ENCODE data around the gene BNIP5. TPM values are rescaled to one million over a fixed set of nuclear protein-coding genes. Genes with fewer than 3 reads are reported as not detected.
"Not testable (repeated sequence)": the region's sequence is repeated elsewhere in the genome, so short reads cannot be mapped to it uniquely, and the experiment has no call there.

Gene BNIP5
- polyA plus RNA-seq, 1 donor: 0.17 TPM

DNA sequence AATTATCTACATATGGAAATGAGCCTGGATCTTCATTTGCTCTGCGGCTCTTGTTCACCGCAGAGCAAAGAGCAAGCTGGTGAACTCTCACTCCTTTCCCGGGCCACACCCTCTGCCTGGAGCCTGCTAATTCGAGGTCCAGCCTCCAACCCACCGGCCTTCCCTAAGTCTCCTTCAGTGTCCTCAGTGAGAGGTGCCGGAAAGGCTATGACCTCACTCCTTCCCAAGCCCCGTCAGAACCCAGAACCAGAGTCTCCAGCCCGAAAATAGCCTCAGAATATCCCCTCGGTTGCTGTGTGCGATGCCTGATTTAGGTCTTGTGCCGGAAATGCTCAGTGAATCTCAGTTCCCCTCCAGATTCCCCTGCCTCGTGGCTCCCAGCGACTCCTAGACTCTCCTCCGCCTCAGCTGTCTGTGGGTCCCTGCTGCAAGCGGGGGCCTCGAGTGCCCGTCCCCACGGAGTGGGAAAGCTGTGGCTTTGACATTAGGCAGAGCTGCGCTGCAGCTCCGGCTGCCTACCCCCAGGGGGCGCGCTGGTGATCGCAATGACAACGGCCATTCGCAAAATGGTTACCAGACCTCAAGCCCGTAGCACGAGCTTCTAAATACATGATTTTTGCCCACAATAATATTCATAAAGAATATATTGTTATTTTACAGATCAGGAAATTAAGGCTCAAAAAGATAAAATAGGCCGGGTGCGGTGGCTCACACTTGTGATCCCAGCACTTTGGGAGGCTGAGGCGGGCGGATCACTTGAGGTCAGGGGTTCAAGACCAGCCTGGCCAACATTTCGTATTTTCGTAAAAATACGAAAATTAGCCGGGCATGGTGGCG lies 4.1 kb upstream of the BNIP5 start:
- DNase-seq: no peak

DNA sequence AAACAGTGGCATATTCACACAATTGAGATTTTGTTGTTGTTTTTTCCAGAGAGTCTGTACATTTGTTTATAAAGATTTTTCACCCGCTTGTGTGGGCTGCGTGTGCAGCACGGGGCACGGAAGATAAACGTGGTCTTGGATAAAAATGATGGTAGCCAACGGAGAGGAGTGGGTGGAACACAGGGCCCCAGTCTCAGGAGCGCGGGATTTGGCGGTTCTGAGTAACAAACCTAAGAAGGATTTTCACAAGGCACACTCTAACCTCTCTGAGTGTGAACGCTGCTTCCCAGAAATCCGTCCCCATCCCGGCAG lies 3.6 kb upstream of the BNIP5 start:
- no peak for DNase-seq

DNA sequence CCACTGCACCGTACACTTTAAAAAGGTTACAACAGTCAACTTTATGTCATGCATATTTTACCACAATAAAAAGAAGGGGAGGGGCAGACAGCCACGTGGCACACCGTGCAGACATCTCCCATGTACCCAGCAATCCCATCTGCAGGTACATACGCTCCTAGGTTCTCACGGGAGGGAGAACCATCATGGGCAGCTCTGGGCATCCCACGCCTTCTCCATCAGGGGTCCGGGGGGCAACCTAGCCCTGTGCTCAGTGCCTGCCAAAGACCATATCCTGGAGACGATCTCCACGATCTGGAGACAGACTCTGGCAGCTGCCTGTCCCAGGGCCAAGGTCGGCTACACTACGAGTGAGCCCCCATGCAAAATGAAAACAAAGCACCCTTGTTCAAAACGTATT lies 2.5 kb upstream of the BNIP5 start:
- DNase-seq: no peak

DNA sequence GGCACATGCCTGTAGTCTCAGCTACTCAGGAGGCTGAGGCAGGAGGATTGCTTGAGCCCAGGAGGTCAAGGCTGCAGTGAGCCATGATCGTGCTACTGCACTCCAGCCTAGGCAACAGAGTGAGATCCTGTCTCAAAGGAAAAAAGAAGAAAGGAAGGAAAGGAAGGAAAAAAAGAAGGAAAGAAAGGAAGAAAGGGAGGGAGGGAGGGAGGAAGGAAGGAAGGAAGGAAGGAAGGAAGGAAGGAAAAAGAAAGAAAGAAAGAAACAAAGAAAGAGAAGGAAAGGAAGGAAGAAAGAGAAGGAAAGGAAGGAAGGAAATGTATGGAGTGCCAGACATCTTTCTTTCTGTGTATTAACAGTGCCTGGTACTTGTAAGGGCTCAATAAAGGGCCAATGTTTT lies 1.5 kb upstream of the BNIP5 start:
- not testable (repeated sequence) for DNase-seq

DNA sequence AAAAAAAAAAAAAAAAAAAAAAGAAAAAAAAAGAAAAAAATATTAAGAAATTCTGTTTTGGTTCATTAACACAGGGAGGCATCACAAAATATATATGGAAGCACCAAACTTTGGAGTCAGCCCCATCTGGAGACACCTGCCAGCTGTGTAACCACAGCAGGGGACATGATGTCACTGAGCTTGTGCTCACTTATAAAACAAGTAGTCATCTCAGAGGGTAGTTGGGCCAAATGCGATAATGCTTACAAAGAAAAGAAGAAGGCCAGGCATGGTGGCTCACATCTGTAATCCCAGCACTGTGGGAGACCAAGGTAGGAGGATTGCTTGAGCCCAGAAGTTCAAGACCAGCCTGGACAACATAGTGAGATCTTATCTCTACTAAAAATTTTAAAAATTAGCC lies 1.1 kb upstream of the BNIP5 start:
- DNase-seq: no peak

DNA sequence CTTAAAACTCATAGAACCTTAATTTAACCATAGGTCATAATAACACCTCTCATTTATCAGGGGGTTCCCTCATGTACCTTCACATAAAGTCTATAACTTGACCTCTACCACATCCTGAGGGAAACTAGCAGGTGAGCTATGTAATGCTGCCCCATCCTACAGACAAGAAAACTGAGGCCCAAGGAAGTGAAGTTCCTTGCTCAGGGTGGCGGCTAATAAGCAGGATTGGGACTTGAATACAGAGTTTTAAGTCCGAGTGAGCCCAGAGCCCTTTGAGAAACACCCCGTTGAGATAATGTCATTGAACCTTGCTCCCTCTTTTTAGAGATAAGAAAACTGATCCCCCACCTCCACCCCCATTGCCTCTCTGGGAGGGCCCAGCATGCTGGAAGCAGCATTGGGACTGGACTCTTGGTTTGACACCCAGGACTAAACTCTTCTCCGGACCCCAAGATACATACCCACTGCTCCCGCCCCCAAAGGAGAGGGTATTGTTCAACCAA lies 429 bp downstream of the BNIP5 start:
- DNase-seq: no peak

DNA sequence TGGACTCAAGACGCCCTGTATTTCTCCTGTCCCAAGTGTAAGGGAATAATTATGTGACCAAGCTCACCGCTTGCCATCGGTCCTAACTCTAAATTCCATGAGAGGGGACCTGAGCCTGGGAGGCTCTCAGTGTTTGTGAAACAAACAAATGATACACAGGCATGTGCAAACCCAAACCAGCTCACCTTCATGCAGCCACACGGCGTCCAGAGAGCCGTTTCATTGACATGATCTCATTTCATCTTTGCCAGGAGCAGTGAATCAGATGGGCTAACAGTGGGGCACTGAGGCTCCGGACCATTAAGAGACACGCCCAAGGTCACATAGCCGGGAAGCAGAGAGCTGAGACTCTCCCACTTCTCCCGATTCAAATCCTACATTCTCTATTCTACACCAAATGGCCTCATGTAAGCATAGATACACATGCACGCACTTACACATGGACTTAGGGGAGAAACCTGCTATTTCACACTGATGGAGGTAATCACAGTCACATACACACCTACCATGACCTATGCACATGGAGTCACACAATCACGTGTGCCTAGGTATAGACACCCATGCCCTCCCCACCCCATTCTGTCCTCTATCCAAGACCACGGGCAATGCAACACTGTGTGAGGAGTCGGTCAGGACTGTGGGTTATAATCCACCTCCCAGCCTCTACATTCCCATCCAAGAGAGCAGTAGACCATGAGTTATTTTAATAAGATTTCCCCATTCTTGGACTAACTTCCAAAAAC lies 1.1 kb downstream of the BNIP5 start:
- no peak for DNase-seq

DNA sequence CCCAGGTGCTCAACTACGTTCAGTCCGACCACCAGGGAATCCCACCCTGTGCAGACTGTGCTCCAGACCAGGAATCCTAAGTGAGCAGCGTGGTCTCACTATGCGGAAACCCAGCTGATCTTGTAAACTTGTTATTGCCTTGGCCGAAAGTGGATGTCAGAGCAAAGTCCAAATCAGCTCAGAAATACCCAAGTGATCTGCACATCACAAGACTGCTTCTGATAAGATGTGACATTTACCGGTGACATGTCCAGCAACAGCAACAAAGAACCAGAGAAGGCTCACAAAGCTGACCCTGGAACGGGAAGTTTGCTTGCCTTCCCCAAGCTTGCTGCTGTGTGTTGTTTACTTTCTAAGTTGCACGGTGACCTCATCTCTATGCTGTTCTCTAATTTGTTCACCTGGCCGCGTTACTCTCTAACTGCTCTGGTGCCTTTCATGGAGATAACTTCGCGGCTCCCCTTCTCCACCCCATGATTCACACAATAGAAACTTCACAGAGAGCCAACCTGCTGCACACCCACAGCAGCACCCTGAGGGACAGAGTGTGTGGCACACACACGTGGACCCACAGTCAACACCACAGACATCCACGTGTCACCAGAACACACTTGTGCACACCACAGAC lies 1.7 kb downstream of the BNIP5 start:
- no peak for DNase-seq

DNA sequence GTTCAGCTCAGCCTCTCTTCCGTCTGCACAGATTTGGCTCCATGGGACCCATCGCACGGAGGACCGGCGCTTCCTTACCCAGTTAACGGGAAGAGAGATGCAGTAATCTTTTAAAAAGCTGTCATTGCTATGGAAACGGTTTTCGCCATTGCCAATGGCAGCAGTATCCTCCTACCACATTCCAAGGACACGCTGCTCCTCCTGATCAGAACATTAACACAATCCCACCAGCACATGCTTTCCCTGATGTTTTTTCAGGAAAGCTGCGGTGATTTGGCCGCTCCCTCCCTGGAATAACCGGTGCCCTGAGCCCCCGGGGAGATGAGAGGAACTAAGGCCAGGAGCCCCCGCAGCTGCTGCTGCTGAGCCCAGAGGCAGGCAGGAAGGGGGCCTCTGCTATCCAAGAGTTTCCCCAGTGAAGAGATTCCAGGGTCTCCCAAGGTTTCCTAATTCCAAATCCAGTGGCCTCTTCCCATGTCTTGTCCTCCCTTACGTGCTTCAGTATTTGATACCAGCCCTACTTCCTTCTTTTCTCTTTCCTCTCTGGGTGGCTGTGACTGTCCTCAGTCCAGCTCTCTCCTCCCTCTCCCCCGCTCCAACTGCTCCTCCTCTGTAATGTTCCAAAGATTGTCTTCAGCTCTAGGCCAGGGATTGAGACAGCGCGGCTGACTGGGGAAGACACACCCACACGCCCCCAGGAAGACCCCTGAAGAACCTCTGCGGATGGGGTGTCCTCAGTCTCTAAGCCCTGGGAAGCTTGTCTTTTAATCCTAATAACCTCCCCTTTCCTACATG lies 2.6 kb downstream of the BNIP5 start:
- DNase-seq: no peak

DNA sequence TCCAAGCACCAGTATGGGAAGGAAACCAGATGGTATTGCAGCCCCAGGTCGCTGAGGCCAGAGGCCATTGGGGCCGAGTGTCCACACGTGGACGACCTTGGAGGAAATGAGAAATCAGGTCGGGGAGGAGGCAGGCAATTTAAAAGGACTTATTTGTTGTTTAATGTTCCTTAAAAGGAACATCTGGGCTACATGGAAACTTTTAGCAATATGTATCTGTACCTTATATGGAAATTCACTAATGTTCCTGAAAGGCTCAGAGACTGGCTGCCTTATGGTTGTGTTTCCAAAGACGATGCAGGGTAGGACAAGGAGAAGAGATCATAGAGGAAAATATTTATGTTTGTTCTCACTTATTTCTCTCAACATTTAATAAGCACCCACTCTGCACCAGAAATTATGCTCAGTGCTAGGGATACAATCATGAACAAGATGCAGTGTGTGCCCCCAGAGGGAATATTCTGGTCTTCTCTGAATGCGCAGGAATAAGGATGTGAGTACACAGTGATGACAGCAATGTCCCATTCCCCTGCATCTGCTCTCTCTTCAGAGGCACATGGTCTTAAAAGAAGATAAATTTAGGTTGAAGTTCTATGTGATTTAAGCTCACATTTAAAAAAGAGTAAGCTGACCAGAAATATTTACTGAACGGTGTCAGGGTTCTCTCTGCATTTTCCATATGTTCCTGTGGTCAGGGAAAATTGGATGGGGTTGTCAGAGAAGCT lies 3.4 kb downstream of the BNIP5 start:
- DNase-seq: no peak

DNA sequence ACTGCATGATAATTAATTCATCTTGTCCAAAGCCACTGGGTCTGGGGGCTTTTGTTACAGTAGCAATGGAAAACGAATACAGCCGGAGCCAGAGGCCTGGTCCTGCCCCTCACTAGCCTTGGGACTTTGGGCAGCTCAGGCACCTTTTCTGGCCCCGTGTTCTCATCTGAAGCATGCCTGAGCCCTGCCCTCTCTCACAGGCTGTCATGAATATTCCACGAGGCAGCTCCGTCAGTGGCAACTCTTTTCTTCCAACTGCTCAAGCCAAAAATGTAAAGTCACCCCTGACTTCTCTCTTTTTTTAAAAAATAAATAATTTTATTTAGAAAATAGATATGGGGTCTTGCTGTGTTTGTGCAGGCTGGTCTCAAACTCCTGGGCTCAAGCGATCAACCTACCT lies 5.3 kb downstream of the BNIP5 start:
- DNase-seq: no peak

DNA sequence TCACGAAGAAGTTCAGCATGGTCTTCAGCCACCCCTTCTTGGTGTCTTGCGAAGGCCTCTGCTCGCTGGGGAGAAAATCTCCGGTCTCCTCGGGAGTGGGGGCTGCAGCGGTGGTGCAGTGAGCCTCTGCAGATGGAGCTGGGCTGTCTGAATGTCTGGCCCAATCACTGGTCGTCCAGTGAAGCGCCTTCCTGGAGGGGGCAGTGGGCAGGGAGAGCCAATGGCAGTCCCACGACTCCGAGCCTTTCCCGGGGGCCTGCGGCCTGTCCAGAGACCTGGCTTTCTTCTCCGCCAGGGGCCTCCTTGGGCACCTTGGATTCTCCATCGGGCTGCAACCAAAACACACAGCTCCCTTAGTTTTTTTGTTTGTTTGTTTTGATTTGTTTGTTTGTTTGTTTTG lies 6.3 kb downstream of the BNIP5 start:
- no peak for DNase-seq

DNA sequence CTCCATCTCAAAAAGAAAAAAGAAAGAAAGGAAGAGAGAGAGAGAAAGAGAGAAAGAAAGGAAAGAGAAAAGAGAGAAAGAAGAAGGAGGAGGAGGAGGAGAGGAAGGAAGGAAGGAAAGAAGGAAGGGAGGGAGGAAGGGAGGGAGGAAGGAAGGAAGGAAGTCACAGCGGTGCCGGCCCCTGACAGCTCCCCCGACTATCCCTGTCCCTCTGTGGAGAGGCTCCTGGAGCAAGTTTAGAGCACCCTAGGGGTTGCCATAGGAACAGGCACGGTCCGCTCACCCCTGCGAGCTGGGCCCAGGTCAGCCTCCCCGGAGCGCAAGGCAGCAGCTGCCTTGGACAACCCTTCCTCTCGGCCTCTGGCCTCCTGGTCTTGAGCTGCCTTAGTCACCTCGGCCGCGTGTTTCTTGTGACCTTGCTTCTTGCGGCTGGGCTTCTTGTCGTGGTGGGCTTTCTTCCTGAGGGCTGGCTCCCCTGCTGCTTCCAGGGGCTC lies 6.8 kb downstream of the BNIP5 start:
- no peak for DNase-seq

DNA sequence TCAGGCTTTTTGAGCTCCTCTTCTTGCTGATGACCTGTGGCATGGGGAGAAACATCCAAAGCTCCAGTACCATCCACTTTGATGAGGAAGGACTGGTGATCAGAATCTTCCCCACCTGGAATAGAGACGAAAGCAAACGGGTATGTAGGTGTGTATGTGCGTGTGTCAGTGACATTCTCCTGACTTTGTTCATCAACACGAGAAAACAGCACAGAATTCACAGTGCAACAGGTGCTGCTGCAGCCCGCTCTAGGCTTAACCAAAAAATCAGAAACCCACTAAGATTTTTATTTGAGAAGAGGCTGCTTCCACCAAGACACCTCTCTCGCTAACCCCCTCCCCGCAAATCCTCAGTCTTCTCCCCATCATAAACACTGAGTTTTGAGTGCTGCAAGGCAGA lies 8.1 kb downstream of the BNIP5 start:
- DNase-seq: no peak

DNA sequence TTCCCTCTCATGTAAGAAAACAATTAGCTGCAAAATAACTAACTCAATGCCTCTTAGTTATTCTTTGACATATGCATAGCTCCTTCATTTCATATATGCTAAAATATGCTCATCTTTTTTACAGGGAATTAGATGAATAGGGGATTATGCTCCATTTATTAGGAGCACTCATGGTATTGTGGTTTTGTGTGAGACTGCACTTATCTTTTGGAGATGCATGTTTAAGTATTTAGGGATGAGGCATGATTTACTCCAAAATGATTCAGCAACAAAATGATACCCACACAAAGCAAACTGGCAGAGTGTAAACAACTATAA lies 8.8 kb downstream of the BNIP5 start:
- DNase-seq: no peak

DNA sequence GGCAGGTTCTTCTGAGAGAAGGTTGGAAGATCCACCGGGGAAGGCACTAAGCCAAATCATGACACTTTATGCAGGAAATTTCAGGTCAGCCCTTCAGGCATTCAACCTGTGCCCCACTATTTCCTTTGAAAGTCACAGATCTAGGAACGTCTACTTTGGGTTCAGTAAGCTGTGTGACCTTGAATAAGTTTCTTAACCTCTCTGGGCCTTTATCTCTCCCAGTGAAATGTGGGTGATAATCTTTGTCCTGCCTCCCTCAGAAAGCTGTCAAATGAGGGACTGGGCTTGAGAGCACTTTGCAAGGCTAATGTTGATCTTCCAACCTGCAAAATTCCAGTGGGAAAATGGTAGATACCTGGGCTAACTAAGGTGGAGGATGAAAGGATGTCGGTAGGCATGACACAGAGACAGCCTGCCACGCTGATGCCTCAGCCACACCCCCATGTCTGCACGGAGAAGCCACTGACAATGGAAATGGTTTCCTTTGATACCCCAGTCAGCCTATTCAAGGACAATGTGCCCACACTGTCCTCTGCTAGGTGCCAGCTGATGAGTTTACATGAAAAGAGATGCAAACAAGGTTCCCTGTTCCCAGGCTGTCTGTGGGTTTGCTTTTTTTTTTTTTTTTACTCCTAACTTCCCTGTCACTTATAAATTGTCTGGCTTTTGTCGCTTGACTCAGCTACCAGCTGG lies 9.3 kb downstream of the BNIP5 start:
- DNase-seq: no peak

DNA sequence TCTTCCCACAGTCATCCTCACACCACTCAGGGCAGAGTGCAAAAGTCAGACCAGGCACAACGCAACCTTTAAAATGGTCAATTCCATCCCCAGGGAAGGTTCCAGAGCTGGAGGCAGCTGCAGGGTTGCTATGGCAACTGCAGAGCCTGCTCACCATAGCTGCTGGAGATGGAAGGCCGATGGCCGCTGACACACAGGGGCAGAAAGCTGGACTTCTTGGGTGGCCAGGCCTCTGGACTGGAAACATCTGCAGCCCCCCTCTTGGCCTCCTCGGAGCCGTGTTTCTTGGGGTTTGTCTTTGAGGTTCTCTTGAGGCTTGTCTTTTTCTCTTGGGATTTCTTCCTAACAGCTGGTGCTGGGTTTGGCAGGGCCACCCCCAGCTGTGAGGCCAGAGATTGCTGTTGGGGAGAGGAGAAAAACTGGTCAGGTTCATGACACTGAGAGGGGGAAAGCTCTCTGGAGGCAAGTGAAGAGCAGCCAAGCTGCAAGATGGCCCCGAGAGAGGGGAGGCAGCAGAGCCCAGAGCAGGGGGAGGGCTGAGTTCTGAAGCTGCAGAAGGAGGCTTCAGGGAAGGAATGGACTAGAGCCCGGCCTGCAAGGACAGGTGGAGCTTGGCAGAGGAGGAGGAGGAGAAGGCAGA lies 10.2 kb downstream of the BNIP5 start:
- DNase-seq: no peak

DNA sequence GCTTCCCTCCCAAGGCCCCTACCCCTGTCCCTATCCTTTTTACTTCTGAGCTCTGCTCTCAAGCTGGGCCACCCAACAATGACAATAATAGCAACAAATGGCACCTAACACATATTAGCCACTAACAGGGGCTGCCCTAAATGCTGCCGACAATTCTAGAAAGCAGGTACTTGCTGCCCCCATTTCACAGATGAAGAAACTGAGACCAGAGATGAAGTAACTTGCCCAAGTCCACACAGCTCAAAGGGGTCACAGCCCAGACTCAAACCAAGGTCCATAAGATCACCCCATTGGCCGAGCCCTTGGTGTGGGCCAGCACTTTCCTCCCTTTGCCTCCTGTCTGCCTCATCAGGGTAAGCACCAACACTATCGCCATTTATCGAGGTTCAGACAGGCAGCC lies 12.0 kb downstream of the BNIP5 start:
- DNase-seq: no peak

DNA sequence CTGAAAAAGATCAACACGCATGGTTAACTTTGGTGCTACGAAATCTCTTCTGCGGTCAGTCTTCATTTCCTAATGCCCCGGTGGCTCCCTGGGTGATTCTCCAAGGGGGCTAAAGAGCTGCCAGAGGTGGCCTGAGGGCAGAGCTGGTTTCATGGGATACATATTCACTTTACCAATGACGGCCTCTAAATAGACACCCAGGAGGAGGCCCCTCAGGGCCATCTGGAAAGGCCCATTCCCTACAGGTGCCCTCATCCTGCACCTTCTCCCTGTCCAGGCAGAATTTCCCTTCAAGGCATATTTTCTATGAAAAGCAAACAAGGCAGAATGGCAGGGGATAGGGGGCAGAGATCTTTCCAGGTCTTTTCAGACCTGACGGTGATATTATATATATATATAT lies 12.5 kb downstream of the BNIP5 start:
- DNase-seq: no peak

DNA sequence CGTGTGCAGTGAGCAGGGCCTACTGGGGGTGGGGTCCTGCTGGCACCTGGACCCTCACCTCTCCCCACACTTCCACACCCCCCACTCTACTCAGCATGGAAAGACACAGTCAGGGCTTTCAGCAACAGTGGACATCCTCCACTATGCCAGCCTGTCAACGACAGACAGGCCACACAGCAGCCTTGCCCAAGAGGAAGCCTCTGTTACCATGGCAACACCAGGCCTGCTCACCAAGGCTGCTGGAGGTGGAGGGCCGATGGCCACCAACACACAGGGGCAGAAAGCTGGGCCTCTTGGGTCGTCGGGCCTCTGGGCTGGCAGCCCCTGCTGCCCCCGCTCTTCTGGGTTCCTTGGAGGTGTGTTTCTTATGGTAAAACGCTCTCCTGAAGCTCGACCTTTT lies 13.6 kb downstream of the BNIP5 start:
- no peak for DNase-seq

DNA sequence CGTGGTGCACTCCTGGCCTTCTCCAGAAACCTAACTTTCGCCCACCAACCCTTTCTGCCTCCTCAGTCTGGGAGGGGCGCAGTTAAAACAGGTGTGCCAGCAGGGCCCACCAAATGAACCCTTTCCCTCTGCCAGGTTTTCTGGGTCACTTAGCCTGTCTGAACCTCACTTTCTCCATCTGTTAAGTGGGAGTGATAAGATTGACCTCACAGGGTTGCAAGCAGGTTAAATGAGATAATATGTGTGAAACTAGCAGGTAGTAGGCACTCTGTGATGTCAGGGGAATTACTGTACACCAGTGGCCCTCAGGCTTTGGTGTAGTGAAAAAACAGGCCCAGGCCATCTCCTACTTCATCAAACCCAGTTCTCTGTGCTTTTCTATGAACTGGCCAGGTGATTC lies 14.1 kb downstream of the BNIP5 start:
- no peak for DNase-seq
